ENCODE measurements around the gene SSBP3. TPM values are rescaled to one million over a fixed set of nuclear protein-coding genes. Genes with fewer than 3 reads are reported as not detected.
"Not testable (repeated sequence)": the region's sequence is repeated elsewhere in the genome, so short reads cannot be mapped to it uniquely, and the experiment has no call there.

The SSBP3 gene
- total RNA-seq (49.6 TPM), polyA plus RNA-seq (ENCODE audit: insufficient read depth, low read depth, low replicate concordance) (33.3 TPM)
- long read RNA-seq, donor 1, partial matches to known transcripts: 5 of 14 reads
- long read RNA-seq, donor 1, other reads (novel, unspliced or antisense): 0 of 14 reads
- long read RNA-seq, donor 2, partial matches to known transcripts: 0 of 7 reads
- long read RNA-seq, donor 2, other reads (novel, unspliced or antisense): 0 of 7 reads
- long read RNA-seq, donor 3, transcript SSBP3-203 (17 exons, 1,578 nt): major isoform, 9 of 13 reads
- long read RNA-seq, donor 3, partial matches to known transcripts: 0 of 13 reads
- long read RNA-seq, donor 3, other reads (novel, unspliced or antisense): 0 of 13 reads
- long read RNA-seq, donor 4, transcript SSBP3-203 (17 exons, 1,578 nt): major isoform, 8 of 15 reads
- long read RNA-seq, donor 4, transcript SSBP3-204 (18 exons, 2,077 nt): minor isoform, 7 of 15 reads
- long read RNA-seq, donor 4, partial matches to known transcripts: 0 of 15 reads
- long read RNA-seq, donor 4, other reads (novel, unspliced or antisense): 0 of 15 reads
- long read RNA-seq, donor 5, partial matches to known transcripts: 0 of 2 reads
- long read RNA-seq, donor 5, other reads (novel, unspliced or antisense): 0 of 2 reads
- long read RNA-seq, donor 6, partial matches to known transcripts: 0 of 2 reads
- long read RNA-seq, donor 6, other reads (novel, unspliced or antisense): 0 of 2 reads
- long read RNA-seq, donor 7, transcript SSBP3-203 (17 exons, 1,578 nt): major isoform, 5 of 21 reads
- long read RNA-seq, donor 7, partial matches to known transcripts: 1 of 21 reads
- long read RNA-seq, donor 7, other reads (novel, unspliced or antisense): 15 of 21 reads
- long read RNA-seq, donor 8, partial matches to known transcripts: 0 of 4 reads
- long read RNA-seq, donor 8, other reads (novel, unspliced or antisense): 0 of 4 reads
- long read RNA-seq, donor 9, partial matches to known transcripts: 0 of 2 reads
- long read RNA-seq, donor 9, other reads (novel, unspliced or antisense): 0 of 2 reads
- long read RNA-seq, donor 10, transcript SSBP3-203 (17 exons, 1,578 nt): major isoform, 7 of 7 reads
- long read RNA-seq, donor 10, partial matches to known transcripts: 0 of 7 reads
- long read RNA-seq, donor 10, other reads (novel, unspliced or antisense): 0 of 7 reads

- no peak for TF ChIP-seq CTCF (IDR thresholded peaks at IDR 0.05; ENCODE audit: borderline replicate concordance, extremely low read depth, insufficient read depth)
- FAIRE-seq (no peak), DNase-seq (peak; percentile 95 to 98 (median 96))
- Histone ChIP-seq H3K36me3 (ENCODE audit: control insufficient read depth in 2 of 3, insufficient read depth in 3 of 3, low read length in 3 of 3) (peaks cover 0 to 2% (median under 1%) of the 10 kb centered on the region in 3 donors), H3K9ac (ENCODE audit: low read length in 3 of 3) (peak within 1 kb of the TSS; percentile 44 to 89 (median 73)), H3K4me1 (ENCODE audit: control insufficient read depth in 2 of 3, insufficient read depth in 2 of 3, low read depth in 1 of 3, low read length in 3 of 3) (peaks cover 8 to 38% (median 14%) of the 10 kb centered on the region in 3 donors), H3K27ac (ENCODE audit: low read depth in 2 of 2, low read length in 2 of 2) (peak within 1 kb of the TSS; percentile 95 to 96), H3K9me3 (ENCODE audit: control insufficient read depth in 2 of 3, insufficient read depth in 1 of 3, low read length in 3 of 3) (no peaks in the 10 kb centered on the region), H3K27me3 (ENCODE audit: control insufficient read depth, insufficient read depth, low read length) (no peaks in the 10 kb centered on the region), H3K4me3 (ENCODE audit: low read length in 3 of 3) (peak within 1 kb of the TSS; percentile 78 to 85 (median 82))
- intact Hi-C loops (cut with DNase I): loop anchor here (5.0 to 10.0 kb wide), 2 partner anchors 81 to 142 kb away; no protein-coding TSS in a partner anchor
Measured at GRCh38 chr1:54406339-54407153, at the start of gene SSBP3. SSBP3 (minus strand) TSS chr1:54406394.

- no peak for TF ChIP-seq CTCF (IDR thresholded peaks at IDR 0.05; ENCODE audit: borderline replicate concordance, extremely low read depth, insufficient read depth)
- Histone ChIP-seq H3K9ac (ENCODE audit: low read length in 3 of 3) (no peak overlapping the region), H3K27ac (ENCODE audit: low read depth in 2 of 2, low read length in 2 of 2) (no peak overlapping the region), H3K9me3 (ENCODE audit: control insufficient read depth in 2 of 3, insufficient read depth in 1 of 3, low read length in 3 of 3) (no peaks in the 10 kb centered on the region), H3K4me3 (ENCODE audit: low read length in 3 of 3) (no peak overlapping the region), H3K4me1 (ENCODE audit: control insufficient read depth in 2 of 3, insufficient read depth in 2 of 3, low read depth in 1 of 3, low read length in 3 of 3) (no peaks in the 10 kb centered on the region), H3K27me3 (ENCODE audit: control insufficient read depth, insufficient read depth, low read length) (no peaks in the 10 kb centered on the region), H3K36me3 (ENCODE audit: control insufficient read depth in 2 of 3, insufficient read depth in 3 of 3, low read length in 3 of 3) (no peaks in the 10 kb centered on the region)
- intact Hi-C loops (cut with DNase I): no loop called here
- DNase-seq (peak in 1 of 5 donors; percentile 6), FAIRE-seq (no peak)
Measured at GRCh38 chr1:54453509-54453908, 47.3 kb upstream of the SSBP3 start.

GRCh38 chr1:54453022-54453421 is 46.8 kb upstream of the SSBP3 start:
- Histone ChIP-seq H3K36me3 (ENCODE audit: control insufficient read depth in 2 of 3, insufficient read depth in 3 of 3, low read length in 3 of 3) (no peaks in the 10 kb centered on the region), H3K9ac (ENCODE audit: low read length in 3 of 3) (no peak overlapping the region), H3K9me3 (ENCODE audit: control insufficient read depth in 2 of 3, insufficient read depth in 1 of 3, low read length in 3 of 3) (no peaks in the 10 kb centered on the region), H3K4me3 (ENCODE audit: low read length in 3 of 3) (no peak overlapping the region), H3K27ac (ENCODE audit: low read depth in 2 of 2, low read length in 2 of 2) (no peak overlapping the region), H3K27me3 (ENCODE audit: control insufficient read depth, insufficient read depth, low read length) (no peaks in the 10 kb centered on the region), H3K4me1 (ENCODE audit: control insufficient read depth in 2 of 3, insufficient read depth in 2 of 3, low read depth in 1 of 3, low read length in 3 of 3) (no peaks in the 10 kb centered on the region)
- TF ChIP-seq CTCF (IDR thresholded peaks at IDR 0.05; ENCODE audit: borderline replicate concordance, extremely low read depth, insufficient read depth): no peak
- intact Hi-C loops (cut with DNase I): no loop called here
- peak in 1 of 5 donors; percentile 15 for DNase-seq
- no peak for FAIRE-seq

GRCh38 chr1:54449431-54449830 is 43.2 kb upstream of the SSBP3 start:
- DNase-seq; H3K9ac ChIP-seq (ENCODE audit: low read length in 3 of 3); H3K27me3 ChIP-seq (ENCODE audit: control insufficient read depth, insufficient read depth, low read length); H3K36me3 ChIP-seq (ENCODE audit: control insufficient read depth in 2 of 3, insufficient read depth in 3 of 3, low read length in 3 of 3); H3K27ac ChIP-seq (ENCODE audit: low read depth in 2 of 2, low read length in 2 of 2); H3K4me3 ChIP-seq (ENCODE audit: low read length in 3 of 3); H3K9me3 ChIP-seq (ENCODE audit: control insufficient read depth in 2 of 3, insufficient read depth in 1 of 3, low read length in 3 of 3); FAIRE-seq; H3K4me1 ChIP-seq (ENCODE audit: control insufficient read depth in 2 of 3, insufficient read depth in 2 of 3, low read depth in 1 of 3, low read length in 3 of 3); intact Hi-C loops (cut with DNase I): not testable (repeated sequence)

GRCh38 chr1:54448801-54449200 is 42.6 kb upstream of the SSBP3 start:
- H3K27me3 ChIP-seq (ENCODE audit: control insufficient read depth, insufficient read depth, low read length); intact Hi-C loops (cut with DNase I); H3K4me1 ChIP-seq (ENCODE audit: control insufficient read depth in 2 of 3, insufficient read depth in 2 of 3, low read depth in 1 of 3, low read length in 3 of 3); H3K36me3 ChIP-seq (ENCODE audit: control insufficient read depth in 2 of 3, insufficient read depth in 3 of 3, low read length in 3 of 3); H3K9me3 ChIP-seq (ENCODE audit: control insufficient read depth in 2 of 3, insufficient read depth in 1 of 3, low read length in 3 of 3); H3K4me3 ChIP-seq (ENCODE audit: low read length in 3 of 3); FAIRE-seq; H3K9ac ChIP-seq (ENCODE audit: low read length in 3 of 3); H3K27ac ChIP-seq (ENCODE audit: low read depth in 2 of 2, low read length in 2 of 2): not testable (repeated sequence)
- peak in 1 of 5 donors; percentile 36 for DNase-seq
